H1 (cell line): ENCODE data around the gene TUBGCP2. TPM values are rescaled to one million over a fixed set of nuclear protein-coding genes. Genes with fewer than 3 reads are reported as not detected.

Experiments used
- BCL11A ChIP-seq, 2 experiments: IDR thresholded peaks; one replicate each; pipeline ENCODE4 v1.6.1; 2011; ENCODE audit warnings: low read depth in 2 of 2, low read length in 2 of 2, mild to moderate bottlenecking in 2 of 2
- KDM4A ChIP-seq: IDR thresholded peaks from one replicate; pipeline ENCODE4 v1.7.1; 2012; ENCODE audit warnings: low read depth, mild to moderate bottlenecking, moderate library complexity, low read length, inconsistent platforms; ENCODE audit not compliant: severe bottlenecking
- SIX5 ChIP-seq: IDR thresholded peaks from 2 replicates; pipeline ENCODE4 v1.6.1; 2011; ENCODE audit warnings: mild to moderate bottlenecking, low read depth, low read length
- TBP ChIP-seq: IDR thresholded peaks from 2 replicates; pipeline ENCODE4 v1.6.1; 2011; ENCODE audit warnings: low read depth, low read length, improper control_type of control experiment
- polyA plus RNA-seq, 7 experiments: library from polyadenylated mRNA; depleted of rRNA in 3 of 7; stranded (reverse) in 5 of 7; unstranded in 2 of 7; fragments of >200 nt in 5 of 7; fragments of 200-250 nt in 2 of 7; gene quantifications; 1 replicate in 5 of 7; 2 replicates in 1 of 7; 4 replicates in 1 of 7; pipeline versions ENCODE4 v1.2.1 to v1.2.3, GENCODE V29; 2011 to 2013; ENCODE audit warnings: missing spikeins in 2 of 7, mixed read lengths in 2 of 7
- total RNA-seq: library from RNA; stranded (reverse); fragmentation: NEBNext Ultra II Directional; extraction: Animal tissue kit (Norgen Biotek cat#: 25700); gene quantifications from 2 replicates; pipeline ENCODE4 v1.2.1, GENCODE V29; 2021

TUBGCP2 gene
- total and polyA plus RNA-seq, 2 of the 8 experiments (the other 6 are each of a cell fraction or from before 2014, with no cell fraction given), result 34.9 to 51.9 TPM

GRCh38 chr10:133306941-133307379 is 1.7 kb downstream of the TUBGCP2 start (continued):
- TF ChIP-seq TBP, result no peak
- no peak for TF ChIP-seq SIX5
- no peak for TF ChIP-seq KDM4A
- TF ChIP-seq BCL11A (IDR thresholded peaks at IDR 0.05; ENCODE audit: low read depth in 2 of 2, low read length in 2 of 2), result no peak
